Umbilical cord (tissue), 2 donors: ENCODE data around the gene JAK1. TPM values are rescaled to one million over a fixed set of nuclear protein-coding genes. Genes with fewer than 3 reads are reported as not detected.
"Not testable (repeated sequence)": the region's sequence is repeated elsewhere in the genome, so short reads cannot be mapped to it uniquely, and the experiment has no call there.

Experiments
- DNase-seq: peaks from one replicate; pipeline ENCODE4 v3.0.0-alpha.2; 2015; ENCODE audit warnings: low spot score
- total RNA-seq: library from RNA; depleted of rRNA; stranded (reverse); fragments of >200 nt; gene quantifications from one replicate; pipeline ENCODE4 v1.2.3, GENCODE V29; 2014; ENCODE audit warnings: low replicate concordance; ENCODE audit not compliant: insufficient read depth

Gene JAK1
- total RNA-seq, 1 donor from 2014 or later = 81.1 TPM

DNA sequence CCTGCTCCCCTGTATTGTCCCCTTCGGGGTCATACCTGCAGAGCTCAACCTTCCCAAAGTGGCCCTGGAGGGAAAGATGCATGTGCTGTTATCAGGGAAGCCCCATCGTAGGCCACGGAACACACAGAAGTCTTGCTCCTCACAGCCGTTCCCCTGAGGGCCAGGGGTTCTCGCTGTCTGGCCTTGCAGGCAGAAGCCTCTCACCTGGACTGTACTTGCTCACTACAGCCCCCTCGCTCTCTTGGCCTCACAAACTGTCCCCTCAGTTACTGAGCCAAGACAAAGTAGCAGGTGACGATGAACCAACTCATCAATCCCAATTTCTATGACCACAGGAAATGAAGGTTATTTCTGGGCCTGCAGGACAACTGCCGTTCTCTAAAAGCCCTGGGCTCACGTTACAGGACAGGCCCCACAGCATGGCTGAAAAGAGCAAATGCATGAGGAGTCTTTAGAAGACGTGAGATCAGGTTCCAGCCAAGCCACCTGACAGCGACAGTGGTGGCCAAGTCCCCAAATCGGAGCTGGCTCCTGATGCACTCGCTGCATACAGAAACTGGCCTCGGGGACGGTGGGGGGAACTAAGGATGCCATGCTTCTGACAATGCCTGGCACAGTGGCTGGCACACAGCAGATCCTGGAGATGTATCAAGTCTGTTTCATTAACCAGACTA is 126.5 kb downstream of the JAK1 start:
- no peak for DNase-seq

DNA sequence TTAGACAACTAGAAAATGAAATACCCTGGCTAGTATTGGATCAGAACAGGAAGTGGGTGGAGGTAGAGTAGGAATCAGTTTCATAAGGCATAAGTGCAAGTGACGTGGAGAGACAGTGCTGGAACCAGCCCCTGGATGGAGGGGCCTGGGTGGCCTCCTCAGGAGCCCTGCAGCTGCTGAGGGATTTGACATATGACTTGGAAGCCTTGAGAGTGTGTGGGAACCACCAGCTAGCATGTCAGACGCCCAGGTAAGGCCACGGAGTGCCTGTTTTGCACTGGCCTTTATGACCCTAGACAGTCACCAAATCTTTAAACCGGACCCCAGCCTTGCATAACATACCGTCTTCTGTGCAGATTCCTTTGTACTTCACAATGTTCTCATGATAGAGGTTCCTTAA is 127.1 kb downstream of the JAK1 start:
- DNase-seq = no peak

DNA sequence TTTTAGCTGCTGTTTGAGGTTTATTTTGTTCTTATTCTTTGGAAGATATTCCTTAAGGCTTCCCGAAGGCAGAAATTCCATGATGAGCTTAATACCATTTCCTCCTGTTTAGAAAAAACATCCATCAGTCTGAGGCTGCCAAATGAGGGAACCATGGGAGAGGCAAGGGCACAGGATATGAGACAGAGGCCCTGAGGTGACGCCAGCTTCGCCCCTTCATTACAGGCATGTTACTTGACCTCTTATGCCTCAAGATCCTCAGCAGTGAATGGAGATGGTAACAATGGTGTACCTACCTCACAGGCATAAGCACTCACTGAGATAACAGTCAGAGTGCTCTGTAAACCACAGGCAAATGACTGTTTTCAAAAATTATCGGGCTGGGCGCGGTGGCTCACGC is 127.9 kb downstream of the JAK1 start:
- DNase-seq = no peak

DNA sequence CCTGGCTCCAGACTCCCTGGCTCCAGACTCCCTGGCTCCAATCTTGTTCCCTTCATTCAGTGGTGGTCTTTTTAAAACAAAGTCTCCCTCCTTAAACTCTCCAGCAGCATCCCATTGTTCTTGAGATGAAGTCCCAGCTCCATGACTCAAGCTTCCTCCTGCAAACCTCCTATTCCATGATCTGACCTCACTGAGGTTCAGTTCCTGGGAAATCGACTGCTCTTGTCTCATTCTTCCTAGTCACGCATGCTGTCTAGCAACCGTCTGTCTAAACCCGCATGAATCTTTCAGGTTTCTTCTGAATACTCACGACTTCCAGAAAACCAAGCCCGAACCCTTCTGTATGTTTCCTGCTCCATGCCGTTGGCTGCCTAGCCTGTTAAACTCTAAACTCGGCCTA is 129.5 kb downstream of the JAK1 start:
- no peak for DNase-seq

DNA sequence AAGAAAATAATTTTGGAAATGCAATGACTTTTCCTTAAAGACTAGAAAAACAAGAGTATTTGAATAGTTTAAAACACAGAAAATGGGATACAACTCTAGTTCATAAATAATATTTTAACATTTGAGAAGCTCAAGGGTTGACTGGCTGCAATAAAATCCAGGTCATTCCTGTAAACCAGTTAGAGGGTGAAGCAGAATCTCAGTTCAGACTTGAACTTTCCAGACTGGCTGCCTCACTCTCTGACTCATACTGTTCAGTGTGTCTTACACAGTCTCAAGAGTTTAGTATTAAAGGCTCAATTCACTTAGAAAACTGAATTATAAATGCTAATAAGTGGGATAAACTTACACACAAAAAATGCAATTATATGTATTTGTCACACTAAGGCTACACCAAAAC is 131.6 kb downstream of the JAK1 start:
- peak; percentile 73 for DNase-seq

DNA sequence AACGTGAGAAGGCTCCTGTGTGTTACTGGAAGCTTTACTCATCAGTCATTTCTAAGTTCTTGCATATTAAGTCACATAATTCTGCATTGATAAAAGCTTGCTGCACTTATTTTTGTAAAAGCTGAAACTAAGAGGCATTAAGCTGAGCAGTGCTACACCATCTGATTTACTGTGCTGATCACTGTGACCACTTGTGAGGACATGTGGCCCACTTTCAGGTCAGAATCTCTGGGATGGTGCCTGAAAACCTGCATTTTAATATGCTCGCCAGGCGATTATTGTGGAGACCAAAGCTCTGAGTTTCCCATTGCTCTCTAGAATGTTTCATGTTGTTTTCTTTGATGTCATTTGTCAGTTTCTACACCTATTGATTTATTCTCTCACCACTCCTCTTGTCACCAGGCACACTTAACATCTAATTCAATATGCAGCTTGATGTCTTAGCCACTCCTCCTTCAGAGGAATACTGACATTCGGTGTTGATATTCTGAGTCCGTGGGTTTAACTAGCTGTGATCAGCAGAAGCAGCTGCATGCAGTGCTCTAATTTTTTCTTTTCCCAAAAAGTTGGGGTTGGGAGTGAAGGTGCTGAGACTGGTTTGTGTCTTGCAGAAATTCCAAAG is 136.2 kb downstream of the JAK1 start:
- DNase-seq = no peak

DNA sequence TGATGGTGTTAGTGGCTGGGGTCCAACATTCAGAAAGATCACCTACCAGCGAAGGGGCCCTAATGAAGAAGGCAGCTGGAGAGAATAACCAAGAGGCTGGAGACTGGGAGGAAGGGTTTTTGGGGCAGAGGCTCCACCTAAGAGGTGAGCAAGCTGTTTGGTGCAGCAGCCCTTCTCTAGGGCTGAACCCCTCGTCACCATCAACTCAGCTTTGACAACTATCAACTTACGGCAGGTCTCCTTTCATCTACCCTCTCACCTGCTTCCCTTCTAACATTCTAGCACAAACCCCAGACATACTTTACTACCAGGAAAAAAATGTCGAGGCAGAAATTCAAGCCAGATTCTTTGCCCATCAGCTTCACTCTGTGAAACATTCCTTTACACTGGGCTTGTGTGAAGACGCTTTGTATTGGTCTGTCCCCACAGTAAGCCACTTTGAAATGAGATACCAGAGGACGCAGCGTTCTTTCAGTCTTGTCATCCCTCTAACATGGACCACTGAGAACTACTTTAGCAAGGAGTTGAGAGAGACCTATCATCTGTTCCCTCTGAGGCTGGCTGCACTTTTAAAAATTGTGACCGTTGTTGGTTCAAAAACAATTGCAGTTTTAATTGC is 136.8 kb downstream of the JAK1 start:
- no peak for DNase-seq

DNA sequence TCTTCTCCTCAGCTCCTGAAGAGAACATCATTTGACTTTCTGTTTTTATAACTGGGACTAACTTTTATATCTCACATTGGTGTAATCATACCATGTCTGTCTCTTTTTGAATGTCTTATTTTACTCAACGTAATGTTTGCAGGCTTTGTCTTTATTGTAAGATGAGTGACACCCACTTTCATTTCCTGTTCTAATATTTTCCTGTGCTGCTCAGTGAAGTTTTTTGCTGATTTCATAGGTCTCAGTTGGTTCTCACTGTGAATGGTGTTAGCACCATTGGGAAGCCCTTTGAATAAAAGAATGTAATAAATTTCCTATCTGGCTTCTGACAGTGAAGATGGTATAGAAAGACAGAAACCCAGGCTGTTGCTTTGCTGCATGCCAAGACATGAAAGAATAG is 137.5 kb downstream of the JAK1 start:
- DNase-seq = no peak

DNA sequence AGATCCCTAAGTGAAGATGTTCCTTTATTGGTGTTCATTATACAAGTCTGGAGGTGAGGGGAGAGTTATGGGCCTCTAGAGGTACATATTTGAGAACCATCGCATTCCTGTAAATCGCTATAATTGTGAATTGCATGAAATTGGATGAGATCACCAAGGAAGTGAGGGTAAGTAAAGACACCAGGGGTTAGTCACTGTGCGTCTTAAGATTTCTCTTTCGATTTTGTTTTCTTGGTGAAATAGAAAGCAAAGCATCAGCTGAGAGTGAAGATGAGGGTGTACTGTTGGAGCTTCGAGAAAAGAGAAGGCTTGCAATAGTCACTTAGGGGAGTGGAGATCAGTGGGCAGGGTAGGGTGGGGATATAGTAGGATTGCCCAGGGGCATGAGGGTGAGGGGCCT is 139.4 kb downstream of the JAK1 start:
- no peak for DNase-seq

DNA sequence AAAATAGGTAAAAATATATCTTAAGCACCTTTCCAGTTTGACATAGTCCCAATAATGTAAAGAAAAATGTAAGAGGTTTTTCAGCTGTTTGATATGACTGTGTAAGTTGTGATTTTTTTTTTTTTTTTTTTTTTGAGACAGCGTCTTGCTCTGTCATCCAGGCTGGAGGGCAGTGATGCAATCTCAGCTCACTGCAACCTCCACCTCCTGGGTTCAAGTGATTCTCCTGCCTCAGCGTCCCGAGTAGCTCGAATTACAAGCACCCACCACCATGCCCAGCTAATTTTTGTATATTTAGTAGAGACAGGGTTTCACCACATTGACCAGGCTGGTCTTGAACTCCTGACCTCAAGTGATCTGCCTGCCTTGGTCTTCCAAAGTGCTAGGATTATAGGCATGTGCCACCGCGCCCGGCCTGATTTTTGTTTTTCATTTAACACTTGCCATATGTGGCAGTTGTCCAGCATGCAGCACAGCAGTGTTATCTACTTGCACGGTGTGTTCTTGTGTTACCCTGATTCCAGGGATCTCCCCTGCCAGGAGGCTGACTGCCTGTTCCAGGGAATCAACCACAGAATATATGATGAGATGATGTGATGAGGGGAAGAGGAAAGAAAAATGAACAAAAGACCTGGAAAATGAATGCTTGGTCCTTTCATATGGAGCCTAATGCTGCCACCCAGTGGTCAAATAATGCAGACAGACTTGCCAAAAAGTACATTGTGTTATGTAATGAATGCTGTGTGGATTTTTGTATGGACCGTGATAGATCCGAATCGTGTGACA is 142.5 kb downstream of the JAK1 start:
- DNase-seq = peak; percentile 80

DNA sequence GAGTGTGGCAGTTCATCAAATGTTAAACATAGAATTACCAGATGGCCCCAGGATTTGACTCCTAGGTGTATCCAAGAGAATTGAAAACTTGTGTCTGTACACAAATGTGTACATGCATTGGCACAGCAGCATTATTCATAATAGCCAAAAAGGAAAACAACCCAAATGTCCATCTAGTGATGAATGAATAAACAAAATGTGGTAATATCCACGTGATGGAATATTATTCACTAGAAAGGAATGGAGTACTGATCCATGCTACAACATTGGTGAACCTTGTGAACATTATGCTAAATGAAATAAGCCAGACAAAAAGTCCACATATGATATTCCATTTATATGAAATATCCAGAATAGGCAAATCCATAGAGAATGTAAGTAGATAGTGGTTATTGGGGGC is 143.7 kb downstream of the JAK1 start:
- no peak for DNase-seq

DNA sequence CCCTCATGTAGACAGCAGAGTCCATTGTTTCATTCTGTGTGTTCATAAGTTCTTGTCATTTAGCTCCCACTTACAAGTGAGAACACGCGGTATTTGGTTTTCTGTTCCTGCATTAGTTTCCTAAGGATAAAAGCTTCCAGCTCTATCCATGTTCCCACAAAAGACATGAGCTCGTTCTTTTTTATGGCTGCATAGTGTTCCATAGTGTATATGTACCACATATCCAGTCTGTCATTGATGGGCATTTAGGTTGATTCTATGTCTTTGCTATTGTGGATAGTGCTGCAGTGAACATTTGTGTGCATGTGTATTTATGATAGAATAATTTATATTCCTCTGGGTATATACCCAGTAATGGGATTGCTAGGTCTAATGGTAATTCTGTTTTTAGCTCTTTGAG is 145.8 kb downstream of the JAK1 start:
- DNase-seq = not testable (repeated sequence)

DNA sequence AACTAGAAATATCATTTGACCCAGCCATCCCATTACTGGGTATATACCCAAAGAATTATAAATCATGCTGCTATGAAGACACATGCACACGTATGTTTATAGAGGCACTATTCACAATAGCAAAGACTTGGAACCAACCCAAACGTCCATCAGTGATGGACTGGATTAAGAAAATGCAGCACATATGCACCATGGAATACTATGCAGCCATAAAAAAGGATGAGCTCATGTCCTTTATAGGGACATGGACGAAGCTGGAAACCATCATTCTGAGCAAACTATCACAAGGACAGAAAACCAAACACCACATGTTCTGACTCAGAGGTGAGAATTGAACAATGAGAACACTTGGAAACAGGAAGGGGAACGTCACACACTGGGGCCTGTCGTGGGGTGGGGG is 149.0 kb downstream of the JAK1 start:
- not testable (repeated sequence) for DNase-seq

DNA sequence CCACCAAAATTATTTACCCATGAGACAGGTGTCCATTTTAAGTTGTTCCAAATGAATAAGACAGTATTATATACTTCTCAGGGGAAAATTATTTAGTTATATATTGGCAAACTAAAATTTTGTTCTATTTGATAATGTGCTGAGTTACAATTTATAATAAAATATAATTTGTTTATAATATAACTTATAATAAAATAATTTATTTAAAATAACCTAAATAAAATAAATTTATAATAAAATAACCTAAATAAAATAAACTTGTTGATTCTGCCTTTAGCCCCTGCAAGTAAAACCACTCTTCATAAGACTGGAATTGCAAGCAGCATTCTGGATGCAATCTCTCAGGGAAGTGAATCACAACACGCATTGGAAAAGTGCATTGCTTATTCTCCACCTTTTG is 151.9 kb downstream of the JAK1 start:
- DNase-seq = no peak

DNA sequence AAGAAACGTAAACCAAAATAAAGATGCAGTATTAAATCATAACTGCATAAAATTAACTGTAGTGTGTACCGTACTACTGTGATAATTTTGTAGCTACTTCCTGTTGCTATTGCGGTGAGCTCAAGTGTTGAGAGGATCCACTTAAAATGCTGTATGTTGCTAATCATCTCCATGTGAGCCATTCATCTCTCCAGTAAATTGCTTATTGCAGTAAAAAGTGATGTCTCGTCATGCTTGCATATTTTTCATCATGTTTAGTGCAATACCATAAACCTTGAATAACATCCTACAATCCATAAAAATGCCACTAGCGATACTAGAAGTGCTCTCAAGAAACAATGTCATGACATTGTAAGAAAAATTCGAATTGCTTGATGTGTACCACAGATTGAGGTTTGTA is 155.2 kb downstream of the JAK1 start:
- no peak for DNase-seq

DNA sequence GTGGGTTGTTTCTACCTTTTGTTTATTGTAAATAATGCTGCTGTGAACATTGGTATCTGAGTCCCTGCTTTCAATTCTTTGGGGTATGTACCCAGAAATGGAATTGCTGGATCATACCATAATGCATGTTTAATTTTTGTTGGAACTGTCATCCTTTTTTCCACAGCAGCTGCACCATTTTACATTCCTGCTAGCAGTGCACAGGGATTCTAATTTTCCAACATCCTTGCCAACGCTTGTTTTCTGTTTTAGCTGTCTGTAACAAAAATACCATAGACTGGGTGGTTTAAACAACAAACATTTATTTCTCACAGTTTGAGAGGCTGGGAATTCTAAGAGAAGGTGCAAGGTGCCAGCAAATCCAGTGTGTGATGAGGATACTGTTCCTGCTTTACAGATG is 156.3 kb downstream of the JAK1 start:
- no peak for DNase-seq

DNA sequence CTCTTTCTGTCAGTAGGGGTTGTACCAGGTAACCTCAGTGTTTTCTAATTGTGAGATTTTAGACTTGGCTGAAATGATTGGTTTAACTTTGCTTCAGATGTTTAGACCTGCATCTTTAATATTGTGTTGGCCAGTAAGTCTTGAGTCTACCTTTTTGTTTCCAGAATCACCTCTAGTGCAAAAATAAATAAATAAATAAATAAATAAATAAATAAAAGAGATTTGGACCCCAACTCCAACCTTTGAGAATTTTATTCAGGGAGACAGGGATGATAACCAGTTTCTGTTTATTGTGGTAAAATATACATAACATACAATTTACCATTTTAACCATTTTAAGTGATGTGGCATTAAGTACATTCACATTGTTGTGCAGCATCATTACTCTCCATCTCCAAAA is 157.0 kb downstream of the JAK1 start:
- DNase-seq = no peak

DNA sequence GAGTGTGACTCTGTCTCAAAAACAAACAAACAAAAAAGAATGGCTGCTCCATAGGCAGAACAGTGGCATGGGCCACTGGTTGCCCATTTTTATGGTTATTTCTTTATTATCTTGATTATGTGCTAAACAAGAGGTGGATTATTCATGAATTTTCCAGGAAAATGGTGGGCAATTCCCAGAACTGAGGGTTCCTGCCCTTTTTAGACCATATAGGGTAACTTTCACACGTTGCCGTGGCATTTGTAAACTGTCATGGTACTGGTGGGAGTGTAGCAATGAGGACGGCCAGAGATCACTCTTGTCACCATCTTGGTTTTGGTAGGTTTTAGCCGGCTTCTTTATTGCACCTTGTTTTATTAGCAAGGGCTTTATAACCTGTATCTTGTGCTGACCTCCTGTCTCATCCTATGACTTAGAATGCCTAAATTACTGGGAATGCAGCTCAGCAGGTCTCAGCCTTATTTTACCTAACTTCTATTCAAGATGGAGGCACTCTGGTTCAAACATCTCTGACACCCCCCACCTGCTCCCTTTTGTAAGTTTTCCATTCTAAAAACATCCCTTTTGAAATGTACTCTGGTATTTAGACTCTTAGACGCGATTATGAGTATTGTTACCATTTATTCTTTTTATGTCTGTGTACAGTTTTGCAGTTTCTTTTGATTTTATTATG is 164.4 kb downstream of the JAK1 start:
- DNase-seq = no peak

DNA sequence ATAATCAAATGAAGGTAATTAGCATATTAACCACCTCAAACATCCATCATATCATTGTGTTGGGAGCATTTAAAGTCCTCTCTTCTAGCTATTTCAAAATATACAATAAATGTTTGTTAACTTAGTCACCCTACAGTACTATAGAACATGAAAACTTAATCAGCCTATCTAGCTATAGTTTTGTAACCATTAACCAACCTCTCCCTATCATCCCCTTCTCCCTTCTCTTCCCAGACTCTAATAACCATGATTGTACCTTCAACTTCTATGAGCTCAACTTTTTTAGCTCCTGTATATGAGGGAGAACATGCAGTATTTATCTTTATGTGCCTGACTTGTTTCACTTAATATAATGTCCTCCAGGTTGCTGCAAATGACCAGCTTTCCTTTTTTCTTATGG is 167.5 kb downstream of the JAK1 start:
- no peak for DNase-seq

DNA sequence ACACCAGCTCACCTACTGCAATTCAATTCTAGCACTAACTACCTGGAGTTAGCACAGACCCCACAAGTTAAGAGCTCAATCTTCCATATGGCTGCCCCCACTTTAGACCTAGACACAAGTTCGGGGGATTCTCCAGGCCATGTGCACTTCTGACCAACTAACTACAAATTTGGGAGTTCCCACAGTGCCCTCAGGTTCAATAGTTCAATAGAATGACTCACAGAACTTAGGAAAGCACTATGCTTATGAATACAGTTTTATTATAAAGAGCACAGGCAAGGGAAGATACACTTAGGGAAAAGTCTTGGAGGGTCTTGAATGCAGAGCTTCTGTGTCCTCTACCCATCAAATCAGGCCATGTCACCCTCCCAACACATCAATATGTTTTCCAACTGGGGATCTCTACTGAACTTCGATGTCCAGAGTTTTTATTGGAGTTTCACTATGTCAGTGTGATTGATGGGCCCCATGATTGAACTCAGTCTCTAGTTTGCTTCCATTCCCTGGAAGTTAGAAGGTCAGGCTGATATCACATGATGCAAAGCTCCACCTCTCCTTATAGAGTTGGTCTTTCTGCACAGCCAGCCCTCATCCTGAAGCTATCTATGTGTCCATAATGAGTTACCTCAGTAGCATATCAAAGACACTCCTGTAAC is 175.4 kb downstream of the JAK1 start:
- DNase-seq = no peak
